ENCODE measurements around the gene SLC29A3. TPM values are rescaled to one million over a fixed set of nuclear protein-coding genes. Genes with fewer than 3 reads are reported as not detected.

SLC29A3 gene
- total RNA-seq, 1 experiment from 2014 or later, result 5.9 TPM

DNA sequence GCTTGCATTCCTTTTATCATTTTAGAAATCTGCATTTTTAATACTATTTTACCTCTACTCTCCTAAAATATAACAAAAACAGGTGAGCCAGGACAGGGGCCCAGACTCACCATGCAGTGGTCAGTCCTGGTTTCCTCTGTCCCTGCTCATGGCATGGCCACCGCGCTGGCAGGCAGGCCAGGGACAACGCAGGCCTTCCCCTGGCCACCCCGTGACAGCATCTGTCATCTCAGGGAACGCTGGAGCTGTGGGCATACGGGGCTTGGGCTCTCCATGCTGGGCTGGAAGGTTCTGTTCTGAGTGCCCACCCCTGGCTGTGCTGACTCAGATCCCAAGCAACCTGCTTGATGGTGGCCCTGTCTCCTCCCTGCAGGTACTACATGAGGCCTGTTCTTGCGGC is 42.5 kb downstream of the SLC29A3 start:
- no peak for DNase-seq (ENCODE audit: low read depth, low spot score)
- H3K36me3 ChIP-seq (ENCODE audit: control insufficient read depth in 1 of 2, insufficient read depth in 2 of 2, low read length in 2 of 2), result no peaks in the 10 kb centered on the region; a peak in 1 of 4 replicates
- TF ChIP-seq SIN3A (IDR thresholded peaks at IDR 0.05; ENCODE audit: low read depth) (no peak), EZH2phosphoT487 (IDR thresholded peaks at IDR 0.05; ENCODE audit: borderline replicate concordance) (no peak), EGR1 (IDR thresholded peaks at IDR 0.05; ENCODE audit: low read depth) (no peak), FOSL1 (IDR thresholded peaks at IDR 0.05; ENCODE audit: low read depth) (no peak), JUND (IDR thresholded peaks at IDR 0.05) (no peak), ZFX (IDR thresholded peaks at IDR 0.05) (no peak)
- TF ChIP-seq, protein P1, sequence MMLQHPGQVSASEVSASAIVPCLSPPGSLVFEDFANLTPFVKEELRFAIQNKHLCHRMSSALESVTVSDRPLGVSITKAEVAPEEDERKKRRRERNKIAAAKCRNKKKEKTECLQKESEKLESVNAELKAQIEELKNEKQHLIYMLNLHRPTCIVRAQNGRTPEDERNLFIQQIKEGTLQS (IDR thresholded peaks at IDR 0.05), result no peak
- TF ChIP-seq, protein P2, sequence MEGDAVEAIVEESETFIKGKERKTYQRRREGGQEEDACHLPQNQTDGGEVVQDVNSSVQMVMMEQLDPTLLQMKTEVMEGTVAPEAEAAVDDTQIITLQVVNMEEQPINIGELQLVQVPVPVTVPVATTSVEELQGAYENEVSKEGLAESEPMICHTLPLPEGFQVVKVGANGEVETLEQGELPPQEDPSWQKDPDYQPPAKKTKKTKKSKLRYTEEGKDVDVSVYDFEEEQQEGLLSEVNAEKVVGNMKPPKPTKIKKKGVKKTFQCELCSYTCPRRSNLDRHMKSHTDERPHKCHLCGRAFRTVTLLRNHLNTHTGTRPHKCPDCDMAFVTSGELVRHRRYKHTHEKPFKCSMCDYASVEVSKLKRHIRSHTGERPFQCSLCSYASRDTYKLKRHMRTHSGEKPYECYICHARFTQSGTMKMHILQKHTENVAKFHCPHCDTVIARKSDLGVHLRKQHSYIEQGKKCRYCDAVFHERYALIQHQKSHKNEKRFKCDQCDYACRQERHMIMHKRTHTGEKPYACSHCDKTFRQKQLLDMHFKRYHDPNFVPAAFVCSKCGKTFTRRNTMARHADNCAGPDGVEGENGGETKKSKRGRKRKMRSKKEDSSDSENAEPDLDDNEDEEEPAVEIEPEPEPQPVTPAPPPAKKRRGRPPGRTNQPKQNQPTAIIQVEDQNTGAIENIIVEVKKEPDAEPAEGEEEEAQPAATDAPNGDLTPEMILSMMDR (IDR thresholded peaks at IDR 0.05 in 2 of 3, conservative IDR thresholded peaks at IDR 0.05 in 1 of 3; ENCODE audit: borderline replicate concordance in 1 of 3, insufficient read depth in 1 of 3, low read depth in 2 of 3, low read length in 2 of 3), result no peak
- H3K4me1 ChIP-seq (ENCODE audit: control insufficient read depth in 1 of 2, insufficient read depth in 2 of 2, low read length in 2 of 2), result peaks cover 18 to 20% of the 10 kb centered on the region in 2 experiments
- ChIA-PET POLR2A (no interaction called here), RAD21 (ENCODE audit: low non-redundant PET in 1 of 2, low total read pairs in 2 of 2, uncharacterized antibody in 2 of 2, unreplicated experiment in 2 of 2) (no interaction called here), CTCF (no interaction called here)
- ATAC-seq, result no peak
- no peaks in the 10 kb centered on the region for H3K9me3 ChIP-seq (ENCODE audit: control insufficient read depth in 1 of 2, insufficient read depth in 1 of 2, low read depth in 1 of 2, low read length in 2 of 2)
- no peak overlapping the region for H3K9ac ChIP-seq (ENCODE audit: low read length)
- no peak overlapping the region for H3K4me3 ChIP-seq (replicated peaks in 1 of 2; ENCODE audit: low read depth in 1 of 2, low read length in 2 of 2)
- no peaks in the 10 kb centered on the region for H3K79me2 ChIP-seq (ENCODE audit: insufficient read depth, low read length)
- H3K27ac ChIP-seq (ENCODE audit: low read depth, low read length), result no peak overlapping the region
- H2AFZ ChIP-seq (ENCODE audit: low read depth, low read length, poor library complexity, severe bottlenecking), result no peak overlapping the region
- BruUV-seq (replicated peaks), result no TSS peak
- H3K4me2 ChIP-seq (ENCODE audit: low read length), result no peak overlapping the region
- H3K9me2 ChIP-seq (ENCODE audit: insufficient read depth), result no peaks in the 10 kb centered on the region
- intact Hi-C loops (cut with micrococcal nuclease), result no loop called here
- H3K27me3 ChIP-seq (ENCODE audit: insufficient read depth, low read length), result no peaks in the 10 kb centered on the region
- no peaks in the 10 kb centered on the region for H4K20me1 ChIP-seq (ENCODE audit: insufficient read depth)

DNA sequence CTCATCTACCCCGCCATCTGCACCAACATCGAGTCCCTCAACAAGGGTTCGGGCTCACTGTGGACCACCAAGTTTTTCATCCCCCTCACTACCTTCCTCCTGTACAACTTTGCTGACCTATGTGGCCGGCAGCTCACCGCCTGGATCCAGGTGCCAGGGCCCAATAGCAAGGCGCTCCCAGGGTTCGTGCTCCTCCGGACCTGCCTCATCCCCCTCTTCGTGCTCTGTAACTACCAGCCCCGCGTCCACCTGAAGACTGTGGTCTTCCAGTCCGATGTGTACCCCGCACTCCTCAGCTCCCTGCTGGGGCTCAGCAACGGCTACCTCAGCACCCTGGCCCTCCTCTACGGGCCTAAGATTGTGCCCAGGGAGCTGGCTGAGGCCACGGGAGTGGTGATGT is 43.1 kb downstream of the SLC29A3 start:
- ChIA-PET CTCF (no interaction called here), RAD21 (ENCODE audit: low non-redundant PET in 1 of 2, low total read pairs in 2 of 2, uncharacterized antibody in 2 of 2, unreplicated experiment in 2 of 2) (no interaction called here), POLR2A (no interaction called here)
- Histone ChIP-seq H3K9me3 (ENCODE audit: control insufficient read depth in 1 of 2, insufficient read depth in 1 of 2, low read depth in 1 of 2, low read length in 2 of 2) (no peaks in the 10 kb centered on the region), H3K4me1 (ENCODE audit: control insufficient read depth in 1 of 2, insufficient read depth in 2 of 2, low read length in 2 of 2) (peaks cover 18 to 25% of the 10 kb centered on the region in 2 experiments), H4K20me1 (ENCODE audit: insufficient read depth) (no peaks in the 10 kb centered on the region), H3K9me2 (ENCODE audit: insufficient read depth) (no peaks in the 10 kb centered on the region), H3K4me2 (ENCODE audit: low read length) (no peak overlapping the region), H3K9ac (ENCODE audit: low read length) (no peak overlapping the region), H2AFZ (ENCODE audit: low read depth, low read length, poor library complexity, severe bottlenecking) (no peak overlapping the region), H3K27me3 (ENCODE audit: insufficient read depth, low read length) (no peaks in the 10 kb centered on the region), H3K27ac (ENCODE audit: low read depth, low read length) (no peak overlapping the region), H3K4me3 (replicated peaks in 1 of 2; ENCODE audit: low read depth in 1 of 2, low read length in 2 of 2) (no peak overlapping the region), H3K79me2 (ENCODE audit: insufficient read depth, low read length) (no peaks in the 10 kb centered on the region), H3K36me3 (ENCODE audit: control insufficient read depth in 1 of 2, insufficient read depth in 2 of 2, low read length in 2 of 2) (no peaks in the 10 kb centered on the region)
- no peak for ATAC-seq
- BruUV-seq (replicated peaks), result no TSS peak
- no peak for DNase-seq (ENCODE audit: low read depth, low spot score)
- intact Hi-C loops (cut with micrococcal nuclease), result no loop called here
- TF ChIP-seq JUND (IDR thresholded peaks at IDR 0.05) (no peak), SIN3A (IDR thresholded peaks at IDR 0.05; ENCODE audit: low read depth) (no peak), TCF7L2 (IDR thresholded peaks at IDR 0.05; ENCODE audit: borderline replicate concordance, extremely low read depth, insufficient read depth, insufficient read length) (no peak), ZNF274 (IDR thresholded peaks at IDR 0.05; ENCODE audit: low read depth, low read length) (no peak), EZH2phosphoT487 (IDR thresholded peaks at IDR 0.05; ENCODE audit: borderline replicate concordance) (no peak), CBX3 (IDR thresholded peaks at IDR 0.05; ENCODE audit: low read depth) (no peak), POLR2A (IDR thresholded peaks at IDR 0.05; ENCODE audit: borderline replicate concordance, extremely low read depth, insufficient read depth, insufficient read length) (no peak), EZH2 (IDR thresholded peaks at IDR 0.05) (no peak), FOSL1 (IDR thresholded peaks at IDR 0.05; ENCODE audit: low read depth) (no peak)
- TF ChIP-seq, protein P2 (IDR thresholded peaks at IDR 0.05 in 2 of 3, conservative IDR thresholded peaks at IDR 0.05 in 1 of 3; ENCODE audit: borderline replicate concordance in 1 of 3, insufficient read depth in 1 of 3, low read depth in 2 of 3, low read length in 2 of 3), result no peak
- TF ChIP-seq, protein P3, sequence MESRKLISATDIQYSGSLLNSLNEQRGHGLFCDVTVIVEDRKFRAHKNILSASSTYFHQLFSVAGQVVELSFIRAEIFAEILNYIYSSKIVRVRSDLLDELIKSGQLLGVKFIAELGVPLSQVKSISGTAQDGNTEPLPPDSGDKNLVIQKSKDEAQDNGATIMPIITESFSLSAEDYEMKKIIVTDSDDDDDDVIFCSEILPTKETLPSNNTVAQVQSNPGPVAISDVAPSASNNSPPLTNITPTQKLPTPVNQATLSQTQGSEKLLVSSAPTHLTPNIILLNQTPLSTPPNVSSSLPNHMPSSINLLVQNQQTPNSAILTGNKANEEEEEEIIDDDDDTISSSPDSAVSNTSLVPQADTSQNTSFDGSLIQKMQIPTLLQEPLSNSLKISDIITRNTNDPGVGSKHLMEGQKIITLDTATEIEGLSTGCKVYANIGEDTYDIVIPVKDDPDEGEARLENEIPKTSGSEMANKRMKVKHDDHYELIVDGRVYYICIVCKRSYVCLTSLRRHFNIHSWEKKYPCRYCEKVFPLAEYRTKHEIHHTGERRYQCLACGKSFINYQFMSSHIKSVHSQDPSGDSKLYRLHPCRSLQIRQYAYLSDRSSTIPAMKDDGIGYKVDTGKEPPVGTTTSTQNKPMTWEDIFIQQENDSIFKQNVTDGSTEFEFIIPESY (IDR thresholded peaks at IDR 0.05; ENCODE audit: extremely low read depth, insufficient replicate concordance, low read length), result no peak
